A673 (cell line): ENCODE results near the gene FRMD4B. TPM values are rescaled to one million over a fixed set of nuclear protein-coding genes. Genes with fewer than 3 reads are reported as not detected.

ENCODE experiments used
- BruUV-seq: library from RNA; stranded (reverse); fragments of 400-500 nt; replicated peaks from 2 replicates; lab custom pipeline; 2021; lab: Mats Ljungman, UMichigan
- CTCF ChIA-PET: fragments of 300-600 bp; sonication (Branson Sonifier 250); formaldehyde crosslinking; loops from one replicate; lab custom pipeline; 2022; ENCODE audit warnings: antibody characterized with exemption; lab: Charles Lee
- POLR2A ChIA-PET: fragments of 300-600 bp; sonication (Branson Sonifier 250); formaldehyde crosslinking; loops from one replicate; lab custom pipeline; 2022; ENCODE audit warnings: antibody characterized with exemption; ENCODE audit not compliant: low non-redundant PET; lab: Charles Lee
- DNase-seq: peaks from one replicate; pipeline ENCODE4 v3.0.0-alpha.2; 2015; ENCODE audit warnings: low spot score
- H3K27ac ChIP-seq: fragments of 200-600 bp; sonication (generic); 2 replicates; pipeline ENCODE4 v1.5.1; 2016; ENCODE audit warnings: mixed run types, low read depth, mild to moderate bottlenecking, mixed read lengths, antibody characterized with exemption, low read length; ENCODE audit not compliant: poor library complexity, severe bottlenecking
- H3K27me3 ChIP-seq: fragments of 200-600 bp; sonication (generic); replicated peaks from 2 replicates; pipeline ENCODE4 v1.6.1; 2017; ENCODE audit warnings: mixed run types, low read depth, mild to moderate bottlenecking, mixed read lengths, antibody characterized with exemption, low read length; ENCODE audit not compliant: insufficient read depth, poor library complexity
- H3K36me3 ChIP-seq: fragments of 200-600 bp; sonication (generic); 2 replicates; pipeline ENCODE4 v1.6.1; 2016; ENCODE audit warnings: mixed run types, mild to moderate bottlenecking, mixed read lengths, antibody characterized with exemption, low read length; ENCODE audit not compliant: insufficient read depth, poor library complexity, severe bottlenecking
- H3K4me1 ChIP-seq: fragments of 200-600 bp; sonication (generic); 2 replicates; pipeline ENCODE4 v1.6.1; 2017; ENCODE audit warnings: mixed run types, mild to moderate bottlenecking, mixed read lengths, antibody characterized with exemption, low read length; ENCODE audit not compliant: insufficient read depth, poor library complexity, severe bottlenecking
- H3K4me3 ChIP-seq: fragments of 200-600 bp; sonication (generic); 2 replicates; pipeline ENCODE4 v1.5.1; 2016; ENCODE audit warnings: low read depth, mixed run types, mild to moderate bottlenecking, mixed read lengths, low read length; ENCODE audit not compliant: poor library complexity, severe bottlenecking
- H3K9me3 ChIP-seq: fragments of 200-600 bp; sonication (generic); 2 replicates; pipeline ENCODE4 v1.6.1; 2016; ENCODE audit warnings: mixed run types, low read depth, mild to moderate bottlenecking, mixed read lengths, antibody characterized with exemption, low read length; ENCODE audit not compliant: poor library complexity, severe bottlenecking
- EZH2 ChIP-seq: fragments of 200-600 bp; sonication (generic); IDR thresholded peaks from 2 replicates; pipeline ENCODE4 v1.6.1; 2017; ENCODE audit warnings: borderline replicate concordance, low read depth, mild to moderate bottlenecking, mixed read lengths, antibody characterized with exemption, low read length; ENCODE audit not compliant: poor library complexity, severe bottlenecking
- intact Hi-C: fragments of 100-400 bp; cut with micrococcal nuclease; formaldehyde crosslinking; loops from one replicate; pipeline ENCODE4 v1.10.0; 2022; ENCODE audit not compliant: unreplicated experiment
- total RNA-seq: library from RNA; stranded (reverse); gene quantifications from 2 replicates; pipeline ENCODE4 v1.2.3, GENCODE V29; 2021
- TF ChIP-seq, protein P1 (sequence below): fragments of 300-800, 200-600 bp; sonication (generic); conservative IDR thresholded peaks from 2 replicates; pipeline ENCODE4 v1.5.1; 2017; ENCODE audit warnings: low read depth, mild to moderate bottlenecking, antibody characterized with exemption, low read length, moderate library complexity, mixed read lengths

Gene FRMD4B
- total RNA-seq, 1 experiment from 2014 or later: 0.21 TPM

DNA sequence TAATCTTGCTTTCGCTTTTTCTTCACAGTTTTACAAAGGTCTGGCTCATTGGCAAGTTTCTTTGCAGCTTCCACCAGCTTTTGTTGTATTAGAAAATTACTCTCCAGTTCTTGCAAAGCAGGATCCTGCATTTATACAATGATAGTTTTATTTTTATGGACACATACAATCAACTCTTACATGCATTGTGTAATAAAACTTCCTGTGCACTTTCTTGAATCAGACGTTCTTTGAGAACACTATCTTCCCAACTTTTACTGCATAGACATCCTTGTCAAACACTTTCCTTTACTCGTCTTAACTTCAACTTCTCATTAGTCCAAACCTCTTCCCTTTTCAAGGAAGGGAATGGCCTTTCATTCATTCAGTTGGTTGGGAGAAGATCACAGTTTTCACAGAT is 192.1 kb downstream of the FRMD4B start:
- H3K9me3 ChIP-seq: no peaks in the 10 kb centered on the region
- CTCF ChIA-PET: no interaction called here

DNA sequence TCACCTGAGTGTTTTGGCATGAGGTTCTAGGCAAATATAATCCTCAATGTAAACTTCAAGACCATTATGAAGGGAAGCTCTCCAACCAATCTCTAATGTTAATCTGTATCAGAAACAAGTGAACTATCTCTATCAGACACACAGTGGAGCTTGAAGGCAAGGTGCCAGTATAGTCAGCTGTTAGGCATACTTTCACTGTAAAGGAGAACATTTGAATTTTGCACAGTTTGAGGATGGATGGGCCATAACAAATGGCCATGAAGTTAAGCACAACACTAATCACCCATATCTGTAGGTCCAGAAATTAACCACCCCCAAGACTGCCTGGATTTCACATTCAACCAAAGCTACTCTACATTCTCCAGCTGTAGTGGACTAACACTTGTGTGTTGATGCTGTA is 194.4 kb downstream of the FRMD4B start:
- Histone ChIP-seq H3K36me3 (no peaks in the 10 kb centered on the region), H3K27me3 (no peaks in the 10 kb centered on the region), H3K4me1 (no peaks in the 10 kb centered on the region), H3K27ac (no peak overlapping the region), H3K9me3 (no peaks in the 10 kb centered on the region), H3K4me3 (no peak overlapping the region)
- ChIA-PET CTCF (no interaction called here), POLR2A (no interaction called here)
- intact Hi-C loops: no loop called here
- BruUV-seq: no TSS peak
- TF ChIP-seq, protein P1, sequence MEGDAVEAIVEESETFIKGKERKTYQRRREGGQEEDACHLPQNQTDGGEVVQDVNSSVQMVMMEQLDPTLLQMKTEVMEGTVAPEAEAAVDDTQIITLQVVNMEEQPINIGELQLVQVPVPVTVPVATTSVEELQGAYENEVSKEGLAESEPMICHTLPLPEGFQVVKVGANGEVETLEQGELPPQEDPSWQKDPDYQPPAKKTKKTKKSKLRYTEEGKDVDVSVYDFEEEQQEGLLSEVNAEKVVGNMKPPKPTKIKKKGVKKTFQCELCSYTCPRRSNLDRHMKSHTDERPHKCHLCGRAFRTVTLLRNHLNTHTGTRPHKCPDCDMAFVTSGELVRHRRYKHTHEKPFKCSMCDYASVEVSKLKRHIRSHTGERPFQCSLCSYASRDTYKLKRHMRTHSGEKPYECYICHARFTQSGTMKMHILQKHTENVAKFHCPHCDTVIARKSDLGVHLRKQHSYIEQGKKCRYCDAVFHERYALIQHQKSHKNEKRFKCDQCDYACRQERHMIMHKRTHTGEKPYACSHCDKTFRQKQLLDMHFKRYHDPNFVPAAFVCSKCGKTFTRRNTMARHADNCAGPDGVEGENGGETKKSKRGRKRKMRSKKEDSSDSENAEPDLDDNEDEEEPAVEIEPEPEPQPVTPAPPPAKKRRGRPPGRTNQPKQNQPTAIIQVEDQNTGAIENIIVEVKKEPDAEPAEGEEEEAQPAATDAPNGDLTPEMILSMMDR: no peak
- no peak for TF ChIP-seq EZH2
- no peak for DNase-seq

More for the DNA sequence above, 192.1 kb downstream of the FRMD4B start:
- Histone ChIP-seq H3K4me3 (no peak overlapping the region), H3K27me3 (no peaks in the 10 kb centered on the region), H3K4me1 (no peaks in the 10 kb centered on the region), H3K36me3 (no peaks in the 10 kb centered on the region), H3K27ac (no peak overlapping the region)
- intact Hi-C loops: no loop called here
- TF ChIP-seq, protein P1: no peak
- no peak for TF ChIP-seq EZH2
- BruUV-seq: no TSS peak
- DNase-seq: no peak
- POLR2A ChIA-PET: no interaction called here

DNA sequence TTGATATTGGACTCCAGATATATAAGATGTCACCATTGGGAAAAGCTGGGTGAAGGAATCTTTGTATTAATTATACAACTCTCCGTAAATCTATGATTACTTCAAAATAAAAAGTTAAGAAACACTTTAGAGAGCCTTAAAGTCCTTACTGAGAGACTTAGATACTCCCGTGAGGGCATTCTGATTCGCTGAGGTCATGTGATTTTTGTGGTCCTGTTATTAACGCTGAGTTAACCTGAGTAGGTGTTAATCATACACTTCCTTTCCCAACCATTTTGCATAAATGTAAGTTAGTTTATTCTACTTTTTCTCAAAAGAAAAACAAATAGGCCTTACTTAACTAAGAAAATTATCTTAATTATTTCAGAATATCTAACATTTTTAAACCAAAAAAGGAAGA is 196.4 kb downstream of the FRMD4B start:
- no peak overlapping the region for H3K4me3 ChIP-seq
- H3K9me3 ChIP-seq: no peaks in the 10 kb centered on the region
- no peak for DNase-seq
- H3K27me3 ChIP-seq: no peaks in the 10 kb centered on the region
- intact Hi-C loops: no loop called here
- H3K27ac ChIP-seq: no peak overlapping the region
- no peak for TF ChIP-seq EZH2
- TF ChIP-seq, protein P1: no peak
- no TSS peak for BruUV-seq
- H3K36me3 ChIP-seq: no peaks in the 10 kb centered on the region
- H3K4me1 ChIP-seq: no peaks in the 10 kb centered on the region
- CTCF ChIA-PET: no interaction called here
- POLR2A ChIA-PET: no interaction called here
